GM12878 (cell line): ENCODE data around the gene DLST. TPM values are rescaled to one million over a fixed set of nuclear protein-coding genes. Genes with fewer than 3 reads are reported as not detected.

ENCODE experiments used
- ATAC-seq: fragments of 200-7000 bp; cut with Tn5 transposase; 3 replicates; pipeline ENCODE4 v1.9.1; 2020; ENCODE audit warnings: mild to moderate bottlenecking, moderate library complexity
- BruUV-seq: library from RNA; stranded (reverse); fragments of 400-500 nt; replicated peaks from 2 replicates; lab custom pipeline; 2021; lab: Mats Ljungman, UMichigan
- CTCF ChIA-PET: fragments of 300-600 bp; sonication (Branson Sonifier 250); formaldehyde crosslinking; extraction: SDS; loops from one replicate; lab custom pipeline; 2021; ENCODE audit warnings: inconsistent platforms; lab: Yijun Ruan, JAX
- POLR2A ChIA-PET: fragments of 350-600 bp; formaldehyde crosslinking; extraction: SDS; loops from one replicate; lab custom pipeline; 2021; ENCODE audit warnings: inconsistent platforms; lab: Charles Lee
- RAD21 ChIA-PET: fragments of 300-600 bp; sonication (Branson Sonifier 250); formaldehyde crosslinking; loops from one replicate; lab custom pipeline; 2023; ENCODE audit warnings: antibody characterized with exemption; ENCODE audit not compliant: unreplicated experiment; lab: Charles Lee
- SMC1A ChIA-PET: fragments of 300-600 bp; sonication (Branson Sonifier 250); formaldehyde crosslinking; loops from one replicate; lab custom pipeline; 2023; ENCODE audit not compliant: unreplicated experiment, uncharacterized antibody; lab: Charles Lee
- DNase-seq: peaks from one replicate; pipeline ENCODE4 v3.0.0-alpha.2; 2011; ENCODE audit warnings: low read depth, low spot score
- FAIRE-seq: peaks from 3 replicates; lab custom pipeline; 2011; peaks lifted over from hg19 to GRCh38; lab: Jason Lieb, UNC
- H2AFZ ChIP-seq: 2 replicates; pipeline ENCODE4 v1.6.0; 2011; ENCODE audit warnings: low read depth, low read length, control low read depth; ENCODE audit not compliant: control insufficient read depth
- H3K27ac ChIP-seq: 2 replicates; pipeline ENCODE4 v1.5.1; 2011; ENCODE audit warnings: control low read depth; ENCODE audit not compliant: control insufficient read depth, insufficient read depth
- H3K27me3 ChIP-seq, 2 experiments: replicated peaks in 1 of 2; 2 replicates each; pipeline versions ENCODE4 v1.6.0 to v1.6.1; 2011; ENCODE audit warnings: low read length in 1 of 2; ENCODE audit not compliant: control insufficient read depth in 2 of 2, insufficient read depth in 2 of 2
- H3K36me3 ChIP-seq, 2 experiments: 2 replicates each; pipeline ENCODE4 v1.5.1; 2011; ENCODE audit warnings: low read length in 1 of 2; ENCODE audit not compliant: control insufficient read depth in 2 of 2, insufficient read depth in 2 of 2
- H3K4me1 ChIP-seq: 2 replicates; pipeline ENCODE4 v1.6.1; 2011; ENCODE audit warnings: mild to moderate bottlenecking, low read length, moderate library complexity, mixed read lengths; ENCODE audit not compliant: control insufficient read depth, insufficient read depth
- H3K4me2 ChIP-seq: 2 replicates; pipeline ENCODE4 v1.6.0; 2011; ENCODE audit warnings: control low read depth; ENCODE audit not compliant: control insufficient read depth, insufficient read depth
- H3K4me3 ChIP-seq: fragments of 200-600 bp; sonication (generic); 2 replicates; pipeline ENCODE4 v1.5.1; 2016
- H3K79me2 ChIP-seq: 2 replicates; pipeline ENCODE4 v1.6.0; 2011; ENCODE audit warnings: low read length; ENCODE audit not compliant: control insufficient read depth, insufficient read depth
- H3K9ac ChIP-seq: 2 replicates; pipeline ENCODE4 v1.8.0; 2011; ENCODE audit warnings: low read length, control low read depth, mixed read lengths; ENCODE audit not compliant: control insufficient read depth, insufficient read depth
- H3K9me3 ChIP-seq: replicated peaks from 3 replicates; pipeline ENCODE4 v1.5.1; 2011; ENCODE audit warnings: mild to moderate bottlenecking, low read length; ENCODE audit not compliant: control insufficient read depth, insufficient read depth
- H4K20me1 ChIP-seq: 2 replicates; pipeline ENCODE4 v1.6.0; 2011; ENCODE audit not compliant: control insufficient read depth, insufficient read depth
- CHD2 ChIP-seq: IDR thresholded peaks from 2 replicates; pipeline ENCODE4 v1.6.1; 2011; ENCODE audit warnings: low read depth, low read length, improper control_type of control experiment, borderline replicate concordance
- FOXM1 ChIP-seq: IDR thresholded peaks from 2 replicates; pipeline ENCODE4 v1.6.1; 2012; ENCODE audit warnings: low read depth, mild to moderate bottlenecking, inconsistent platforms, low read length, moderate library complexity
- NFYB ChIP-seq: IDR thresholded peaks from 2 replicates; pipeline ENCODE4 v1.6.1; 2011; ENCODE audit warnings: low read depth, mild to moderate bottlenecking, low read length, improper control_type of control experiment, moderate library complexity; ENCODE audit not compliant: insufficient read depth
- SIX5 ChIP-seq: IDR thresholded peaks from 2 replicates; pipeline ENCODE4 v1.6.1; 2011; ENCODE audit warnings: mild to moderate bottlenecking, low read depth, low read length, moderate library complexity; ENCODE audit not compliant: severe bottlenecking
- SP1 ChIP-seq: IDR thresholded peaks from one replicate; pipeline ENCODE4 v1.6.1; 2011; ENCODE audit warnings: low read depth, low read length
- SPI1 ChIP-seq: IDR thresholded peaks from 2 replicates; pipeline ENCODE4 v1.6.1; 2011; ENCODE audit warnings: low read depth, mild to moderate bottlenecking, low read length, moderate library complexity, borderline replicate concordance; ENCODE audit not compliant: insufficient read depth
- STAT1 ChIP-seq: fragments of 450-650 bp; conservative IDR thresholded peaks from 2 replicates; pipeline ENCODE4 v1.6.1; 2014; ENCODE audit warnings: antibody characterized with exemption, mild to moderate bottlenecking
- TAF1 ChIP-seq: IDR thresholded peaks from 2 replicates; pipeline ENCODE4 v1.6.1; 2011; ENCODE audit warnings: mild to moderate bottlenecking, low read depth, low read length, borderline replicate concordance
- WGBS: methylation state at CpG from one replicate; pipeline ENCODE4 v1.1.6; 2016; ENCODE audit warnings: low lambda C conversion rate; ENCODE audit not compliant: insufficient replicate concordance, insufficient coverage; ENCODE audit errors: missing lambda C conversion rate; 5-methylcytosine and 5-hydroxymethylcytosine counted together
- in situ Hi-C: fragments of 300-500 bp; cut with MboI; formaldehyde crosslinking; loops from 9 replicates; pipeline ENCODE4 v1.14.3; 2018; ENCODE audit warnings: mixed read lengths
- intact Hi-C: fragments of 100-400 bp; cut with micrococcal nuclease; formaldehyde crosslinking; loops from one replicate; pipeline ENCODE4 v1.14.2; 2022; ENCODE audit not compliant: unreplicated experiment
- polyA plus RNA-seq, 11 experiments: library from polyadenylated mRNA; depleted of rRNA in 4 of 11; unstranded in 6 of 11; stranded (reverse) in 5 of 11; fragments of >200 nt; fragmentation: Nextera tagmentation in 4 of 11; fragmentation: Illumina TruSeq in 1 of 11; extraction: Ambion mirVana in 4 of 11; extraction: Trizol in 1 of 11; gene quantifications; 1 replicate in 1 of 11; 2 replicates in 10 of 11; pipeline versions ENCODE4 v1.2.1 to v1.2.3, GENCODE V29; 2011 to 2016; ENCODE audit warnings: inconsistent platforms in 2 of 11, missing spikeins in 2 of 11, low read depth in 1 of 11
- total RNA-seq, 4 experiments: library from RNA; depleted of rRNA in 3 of 4; stranded (reverse); fragments of >200 nt in 3 of 4; fragmentation: Illumina TruSeq in 1 of 4; extraction: Trizol in 1 of 4; gene quantifications; 2 replicates each; pipeline versions ENCODE4 v1.2.1 to v1.2.3, GENCODE V29; 2013 to 2021

DLST gene
- total and polyA plus RNA-seq, 10 of the 15 experiments (the other 5 are each of a cell fraction or from before 2014, with no cell fraction given), result 2.9 to 141 (median 67.7) TPM

DNA sequence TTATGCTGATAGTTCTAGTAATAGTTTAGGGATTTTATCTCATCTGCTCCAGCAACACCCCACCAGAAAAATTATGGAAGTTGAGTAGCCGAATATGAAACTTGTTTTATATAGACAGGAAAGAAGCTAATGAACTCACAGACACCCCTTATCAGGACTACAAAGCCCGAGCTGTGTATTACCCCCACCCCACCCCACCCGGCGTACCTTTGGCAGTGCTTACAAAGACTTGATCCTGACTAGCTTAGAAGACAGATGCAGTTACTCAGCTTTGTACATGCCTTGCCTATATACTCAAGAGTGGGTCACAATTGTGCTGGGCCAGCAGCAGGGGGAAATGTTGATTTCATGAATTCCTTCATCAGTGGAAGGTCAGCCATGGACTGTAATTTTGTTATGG, 28.1 kb upstream of the DLST start:
- H3K4me3 ChIP-seq, result no peak overlapping the region
- no peaks in the 10 kb centered on the region for H3K79me2 ChIP-seq
- TF ChIP-seq SP1 (no peak), SIX5 (no peak), STAT1 (no peak), NFYB (no peak), SPI1 (no peak), FOXM1 (no peak), TAF1 (no peak), CHD2 (no peak)
- 81% methylated on average over 4 of the region's 4 CpGs for WGBS
- no peak overlapping the region for H2AFZ ChIP-seq
- H3K4me1 ChIP-seq, result no peaks in the 10 kb centered on the region
- in situ Hi-C loops (loop anchor here (5.0 kb wide), 1 partner anchor 239 kb away; no protein-coding TSS in a partner anchor), intact Hi-C loops (no loop called here)
- no TSS peak for BruUV-seq
- no peak overlapping the region for H3K9ac ChIP-seq
- no peaks in the 10 kb centered on the region for H3K27me3 ChIP-seq
- no peaks in the 10 kb centered on the region for H3K36me3 ChIP-seq
- no peak overlapping the region for H3K27ac ChIP-seq
- no peak for ATAC-seq
- H3K4me2 ChIP-seq, result no peak overlapping the region
- no peaks in the 10 kb centered on the region for H4K20me1 ChIP-seq
- ChIA-PET CTCF (interaction anchor here (0.7 to 13.8 kb wide), 8 partner anchors 8 to 449 kb away, joined by 3 to 552 read pairs (median 16); partner anchors contain the start of genes DLST and PROX2), POLR2A (interaction anchor here (1.4 to 1.6 kb wide), 2 partner anchors 52 to 90 kb away, joined by 3 to 5 read pairs; no protein-coding TSS in a partner anchor), RAD21 (interaction anchor here (0.8 to 1.6 kb wide), 3 partner anchors 17 to 245 kb away, joined by 3 to 7 read pairs (median 5); no protein-coding TSS in a partner anchor), SMC1A (interaction anchor here (1.5 to 3.0 kb wide), 3 partner anchors 11 to 245 kb away, joined by 4 to 16 read pairs (median 6); no protein-coding TSS in a partner anchor)
- no peak for DNase-seq
- no peaks in the 10 kb centered on the region for H3K9me3 ChIP-seq
- no peak for FAIRE-seq
